BLaER1 (cell line): ENCODE data around the gene MICALL1.
A peak's percentile ranks its signal among the peaks of the same experiment; 100 is the strongest.

Experiments
- H3K27ac ChIP-seq: shearing (Covaris generic); formaldehyde crosslinking; 2 replicates; pipeline ENCODE4 v1.8.1; 2022
- H3K27me3 ChIP-seq: shearing (Covaris generic); formaldehyde crosslinking; 2 replicates; pipeline ENCODE4 v1.8.1; 2022
- H3K36me3 ChIP-seq: shearing (Covaris generic); formaldehyde crosslinking; 2 replicates; pipeline ENCODE4 v1.8.1; 2022
- H3K4me1 ChIP-seq: shearing (Covaris generic); formaldehyde crosslinking; 2 replicates; pipeline ENCODE4 v1.8.1; 2022
- H3K4me2 ChIP-seq: shearing (Covaris generic); formaldehyde crosslinking; 2 replicates; pipeline ENCODE4 v1.8.1; 2022
- H3K4me3 ChIP-seq: shearing (Covaris generic); formaldehyde crosslinking; 2 replicates; pipeline ENCODE4 v1.8.1; 2022
- H3K9ac ChIP-seq: shearing (Covaris generic); formaldehyde crosslinking; 2 replicates; pipeline ENCODE4 v1.8.1; 2022
- H3K9me3 ChIP-seq: shearing (Covaris generic); formaldehyde crosslinking; 2 replicates; pipeline ENCODE4 v1.8.1; 2022
- H4K20me1 ChIP-seq: shearing (Covaris generic); formaldehyde crosslinking; 2 replicates; pipeline ENCODE4 v1.8.1; 2022
- Cebpa-rat ChIP-seq: shearing (Covaris generic); IDR thresholded peaks from 2 replicates; pipeline ENCODE4 v1.8.1; 2022

The MICALL1 gene

DNA sequence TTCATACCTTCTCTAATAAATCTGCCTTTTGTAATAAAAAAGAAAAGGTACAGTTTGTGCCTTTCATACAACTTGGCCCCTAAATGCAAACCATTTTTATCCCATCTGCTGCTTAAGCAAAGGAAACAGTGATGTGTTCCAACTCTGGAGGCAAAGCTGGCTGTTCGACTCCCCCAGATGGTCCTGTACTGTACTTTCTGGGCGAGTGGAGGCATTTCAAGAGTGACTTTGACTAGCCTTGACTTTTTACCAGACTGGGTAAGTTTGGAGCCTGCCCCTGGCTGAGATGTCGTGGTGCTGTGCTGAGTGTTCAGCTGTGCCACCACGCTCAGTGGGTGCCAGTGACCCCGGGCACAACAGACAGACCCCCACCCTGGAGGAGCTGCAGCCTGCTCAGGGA, 10.2 kb downstream of the MICALL1 start:
- no peak overlapping the region for H3K9ac ChIP-seq
- peaks cover 94% of the 10 kb centered on the region for H3K4me1 ChIP-seq
- H3K4me2 ChIP-seq = no peak overlapping the region
- H3K36me3 ChIP-seq = peaks cover 49% of the 10 kb centered on the region
- peaks cover 25% of the 10 kb centered on the region for H4K20me1 ChIP-seq
- H3K27ac ChIP-seq = peak overlapping the region; percentile 22; the same call in 1 of the 2 replicates
- TF ChIP-seq Cebpa-rat = no peak
- H3K4me3 ChIP-seq = no peak overlapping the region
- no peaks in the 10 kb centered on the region for H3K27me3 ChIP-seq
- H3K9me3 ChIP-seq = no peaks in the 10 kb centered on the region

DNA sequence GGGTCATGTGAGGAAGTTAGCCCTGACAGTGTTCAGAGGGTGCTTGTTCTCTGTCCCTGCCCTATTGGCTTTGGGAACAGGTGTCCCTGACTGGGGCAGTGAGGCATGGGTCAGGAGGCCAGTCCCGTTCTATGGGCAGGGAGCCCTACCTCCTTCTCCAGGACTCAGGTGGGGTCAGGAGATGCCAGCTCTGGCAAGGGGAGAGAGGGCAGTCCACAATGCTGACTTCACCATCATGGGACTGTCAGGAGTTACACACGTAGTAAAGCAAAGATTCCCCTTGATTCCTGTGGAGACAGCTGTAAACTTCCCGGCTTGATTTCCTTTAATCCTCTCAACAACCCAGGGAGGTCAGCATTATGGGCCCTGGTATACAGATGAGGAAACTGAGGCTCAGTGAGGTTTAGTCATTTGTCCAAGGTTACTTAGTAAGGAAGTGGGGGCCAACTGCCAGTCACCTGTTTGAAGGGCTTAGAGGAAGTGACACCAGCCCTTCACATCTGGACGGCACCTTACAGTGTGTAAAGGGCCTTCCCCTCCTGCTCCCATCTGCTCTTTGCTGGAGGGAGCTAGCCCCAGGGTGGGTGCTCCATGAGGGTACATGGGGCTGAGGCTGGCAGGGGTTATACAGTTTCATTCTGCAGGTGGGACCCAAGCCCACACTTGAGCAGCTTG, 11.9 kb downstream of the MICALL1 start:
- Histone ChIP-seq H3K4me1 (peaks cover 91% of the 10 kb centered on the region), H3K27ac (peak overlapping the region; percentile 73), H3K27me3 (no peaks in the 10 kb centered on the region), H3K4me3 (peak overlapping the region; percentile 12; the same call in 1 of the 2 replicates), H3K9me3 (no peaks in the 10 kb centered on the region), H3K9ac (peak overlapping the region; percentile 53; the same call in 1 of the 2 replicates), H3K4me2 (peak overlapping the region; percentile 81), H3K36me3 (peaks cover 44% of the 10 kb centered on the region), H4K20me1 (peaks cover 8% of the 10 kb centered on the region)
- no peak for TF ChIP-seq Cebpa-rat

DNA sequence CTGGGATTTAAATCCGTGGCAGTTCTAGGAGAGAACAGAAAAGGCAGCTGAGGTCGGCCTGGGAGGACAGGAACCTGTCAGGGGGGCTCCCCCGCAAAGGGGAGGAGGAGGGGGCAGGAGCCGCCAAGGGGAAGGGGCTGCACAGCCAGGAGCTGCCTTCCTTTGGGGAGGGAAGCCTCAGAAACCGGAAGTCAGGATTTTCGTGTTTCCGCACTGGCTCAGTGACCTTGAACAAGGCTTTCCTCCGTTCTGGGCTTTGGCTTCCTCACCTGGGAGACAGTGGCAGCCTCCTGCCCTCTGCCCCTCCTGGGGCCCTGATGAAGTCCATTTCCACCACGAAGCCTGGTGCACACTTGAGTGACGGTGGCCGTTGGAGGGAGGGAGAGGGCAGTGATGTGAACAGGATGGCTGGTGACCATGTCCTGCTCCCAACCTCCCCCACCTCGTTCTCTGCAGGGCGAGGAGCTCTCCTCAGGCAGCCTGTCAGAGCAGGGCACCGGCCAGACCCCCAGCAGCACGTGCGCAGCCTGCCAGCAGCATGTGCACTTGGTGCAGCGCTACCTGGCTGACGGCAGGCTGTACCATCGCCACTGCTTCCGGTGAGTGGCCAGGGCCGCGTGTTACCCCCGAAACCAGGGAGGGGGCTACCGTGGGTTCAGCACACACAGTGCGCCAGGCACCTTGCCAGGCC, 12.6 kb downstream of the MICALL1 start:
- peaks cover 44% of the 10 kb centered on the region for H3K36me3 ChIP-seq
- no peaks in the 10 kb centered on the region for H3K9me3 ChIP-seq
- no peak for TF ChIP-seq Cebpa-rat
- peaks cover 91% of the 10 kb centered on the region for H3K4me1 ChIP-seq
- H3K27me3 ChIP-seq = no peaks in the 10 kb centered on the region
- H4K20me1 ChIP-seq = peaks cover 1% of the 10 kb centered on the region
- peak overlapping the region; percentile 81 for H3K4me2 ChIP-seq
- H3K9ac ChIP-seq = peak overlapping the region; percentile 53; the same call in 1 of the 2 replicates
- H3K4me3 ChIP-seq = peak overlapping the region; percentile 12; the same call in 1 of the 2 replicates
- peak overlapping the region; percentile 73 for H3K27ac ChIP-seq

DNA sequence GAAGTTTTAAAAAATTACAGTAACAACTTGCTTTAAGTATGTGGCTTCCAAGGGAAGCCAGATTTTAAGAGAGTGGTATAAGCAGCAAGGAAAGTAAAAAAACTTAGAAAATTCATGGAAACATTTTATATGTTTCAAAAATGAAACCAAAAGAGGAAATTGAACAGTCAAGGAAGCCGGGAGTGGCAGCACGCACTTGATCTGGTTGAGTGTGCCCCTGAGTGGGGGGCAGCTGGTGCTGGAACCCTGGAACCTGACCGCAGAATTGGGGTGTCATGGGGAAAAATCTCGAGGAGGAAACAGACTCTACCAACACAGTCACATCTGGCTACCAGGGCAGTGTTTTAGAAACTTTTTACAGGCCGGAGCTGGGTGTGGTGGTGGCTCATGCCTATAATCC, 14.0 kb downstream of the MICALL1 start:
- no peaks in the 10 kb centered on the region for H4K20me1 ChIP-seq
- peaks cover 44% of the 10 kb centered on the region for H3K36me3 ChIP-seq
- no peaks in the 10 kb centered on the region for H3K9me3 ChIP-seq
- H3K4me3 ChIP-seq = peak overlapping the region; percentile 4; the same call in 1 of the 2 replicates
- no peak for TF ChIP-seq Cebpa-rat
- peak overlapping the region; percentile 73 for H3K27ac ChIP-seq
- H3K9ac ChIP-seq = peak overlapping the region; percentile 53; the same call in 1 of the 2 replicates
- H3K4me1 ChIP-seq = peaks cover 91% of the 10 kb centered on the region
- no peaks in the 10 kb centered on the region for H3K27me3 ChIP-seq
- H3K4me2 ChIP-seq = peak overlapping the region; percentile 81

DNA sequence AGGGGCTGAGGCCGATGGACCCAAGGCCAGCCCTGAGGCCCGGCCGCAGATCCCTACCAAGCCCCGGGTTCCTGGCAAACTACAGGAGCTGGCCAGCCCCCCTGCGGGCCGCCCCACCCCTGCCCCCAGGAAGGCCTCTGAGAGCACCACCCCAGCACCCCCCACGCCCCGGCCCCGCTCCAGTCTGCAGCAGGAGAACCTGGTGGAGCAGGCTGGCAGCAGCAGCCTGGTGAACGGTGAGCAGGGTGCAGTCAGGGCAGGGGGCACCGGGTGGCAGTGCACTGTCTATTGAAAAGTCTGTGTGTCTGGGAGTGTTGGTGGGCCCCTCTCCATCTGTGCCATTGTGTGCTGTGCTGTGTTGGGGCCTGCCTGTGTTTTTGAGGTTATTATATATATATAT, 16.1 kb downstream of the MICALL1 start:
- Histone ChIP-seq H4K20me1 (peaks cover 4% of the 10 kb centered on the region; the same call in 1 of the 2 replicates), H3K4me1 (peaks cover 96% of the 10 kb centered on the region), H3K4me3 (no peak overlapping the region), H3K9me3 (no peaks in the 10 kb centered on the region), H3K4me2 (peak overlapping the region; percentile 81), H3K36me3 (peaks cover 27% of the 10 kb centered on the region), H3K27ac (0 out of 2 replicates have a peak overlapping the region, but pooled peaks have one; percentile 28), H3K27me3 (no peaks in the 10 kb centered on the region), H3K9ac (no peak overlapping the region)
- TF ChIP-seq Cebpa-rat = no peak

DNA sequence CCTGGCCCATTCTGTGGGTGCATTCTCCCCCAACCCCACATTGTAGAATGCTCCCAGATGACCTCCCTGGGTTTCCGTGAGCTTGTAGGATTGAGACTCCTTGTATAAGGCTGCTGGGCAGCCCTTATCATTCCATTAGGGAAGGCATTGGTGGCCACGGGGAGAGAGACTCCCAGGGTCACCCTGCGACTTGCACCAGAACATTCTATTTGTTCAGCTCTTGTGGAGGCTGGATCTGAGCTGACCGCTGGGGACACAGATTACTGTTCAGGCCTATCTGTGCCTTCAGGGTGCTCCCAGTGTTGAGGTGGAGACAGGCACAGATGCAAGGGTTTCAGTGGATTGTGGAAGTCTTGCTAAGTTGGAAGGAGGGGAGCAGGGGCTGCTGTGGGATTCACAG, 17.8 kb downstream of the MICALL1 start:
- 0 out of 2 replicates have a peak overlapping the region, but pooled peaks have one; percentile 71 for H3K4me3 ChIP-seq
- peak overlapping the region; percentile 90 for H3K27ac ChIP-seq
- H3K36me3 ChIP-seq = peaks cover 31% of the 10 kb centered on the region
- H3K9ac ChIP-seq = peak overlapping the region; percentile 80
- TF ChIP-seq Cebpa-rat = no peak
- H3K27me3 ChIP-seq = no peaks in the 10 kb centered on the region
- H3K9me3 ChIP-seq = no peaks in the 10 kb centered on the region
- H3K4me2 ChIP-seq = peak overlapping the region; percentile 99
- H4K20me1 ChIP-seq = peaks cover 20% of the 10 kb centered on the region; the same call in 1 of the 2 replicates
- H3K4me1 ChIP-seq = peaks cover 96% of the 10 kb centered on the region

DNA sequence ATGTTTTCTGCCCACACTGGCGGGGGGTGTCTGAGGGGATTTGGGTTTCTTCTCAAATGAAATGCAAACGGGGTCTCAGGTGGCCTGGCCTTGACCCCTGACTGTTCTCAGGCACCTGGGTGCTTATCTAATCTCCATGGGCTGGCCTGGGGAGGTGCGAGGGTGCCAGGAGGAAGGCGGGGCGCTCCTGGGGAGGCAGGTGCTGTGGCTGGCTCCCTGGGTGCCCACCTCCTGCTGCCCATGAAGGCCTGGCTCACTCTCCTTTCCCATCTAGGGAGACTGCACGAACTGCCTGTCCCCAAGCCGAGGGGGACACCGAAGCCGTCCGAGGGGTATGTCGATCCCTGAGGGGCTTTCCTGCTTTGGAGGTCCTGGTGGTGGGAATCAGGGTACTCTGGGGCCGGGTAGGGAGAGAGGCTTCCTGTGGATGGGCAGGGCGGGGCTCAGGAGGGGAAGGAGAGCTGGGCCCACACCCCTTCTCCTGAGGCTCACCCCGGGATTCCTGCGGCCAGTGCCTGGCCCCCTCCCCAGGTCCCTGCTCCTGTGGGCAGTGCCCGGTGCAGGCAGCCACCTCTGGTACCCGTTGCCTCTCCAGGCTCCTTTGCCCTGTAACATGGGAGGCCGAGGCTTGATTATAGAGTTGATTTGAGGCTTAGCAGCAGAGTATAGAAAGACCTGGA, 18.4 kb downstream of the MICALL1 start:
- no peaks in the 10 kb centered on the region for H3K27me3 ChIP-seq
- H3K4me2 ChIP-seq = peak overlapping the region; percentile 99
- H3K4me1 ChIP-seq = peaks cover 96% of the 10 kb centered on the region
- no peaks in the 10 kb centered on the region for H3K9me3 ChIP-seq
- H3K36me3 ChIP-seq = peaks cover 32% of the 10 kb centered on the region
- H3K27ac ChIP-seq = peak overlapping the region; percentile 90
- no peak for TF ChIP-seq Cebpa-rat
- H4K20me1 ChIP-seq = peaks cover 26% of the 10 kb centered on the region
- peak overlapping the region; percentile 80 for H3K9ac ChIP-seq
- peak overlapping the region; percentile 71 for H3K4me3 ChIP-seq

DNA sequence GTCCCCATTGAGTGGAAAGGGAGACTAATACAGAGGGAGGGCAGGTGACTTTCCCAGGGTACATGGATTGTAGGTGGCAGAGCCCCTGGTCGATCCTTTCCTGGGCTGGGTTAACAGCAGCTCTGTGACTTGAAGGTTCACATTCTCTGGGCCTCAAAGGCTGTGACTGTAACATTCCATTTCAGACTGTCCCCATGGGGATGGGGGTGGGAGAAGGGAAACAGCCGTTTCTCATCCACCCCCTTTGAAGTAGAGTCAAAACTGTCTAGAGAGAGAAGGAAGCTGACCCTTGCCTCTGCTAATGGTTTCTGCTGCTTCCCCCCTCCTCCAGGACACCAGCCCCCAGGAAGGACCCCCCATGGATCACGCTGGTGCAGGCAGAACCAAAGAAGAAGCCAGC, 19.2 kb downstream of the MICALL1 start:
- Histone ChIP-seq H3K9me3 (no peaks in the 10 kb centered on the region), H4K20me1 (peaks cover 34% of the 10 kb centered on the region), H3K27ac (peak overlapping the region; percentile 90), H3K9ac (peak overlapping the region; percentile 80), H3K4me1 (peaks cover 96% of the 10 kb centered on the region), H3K36me3 (peaks cover 33% of the 10 kb centered on the region), H3K4me2 (peak overlapping the region; percentile 99), H3K4me3 (peak overlapping the region; percentile 71), H3K27me3 (no peaks in the 10 kb centered on the region)
- no peak for TF ChIP-seq Cebpa-rat

DNA sequence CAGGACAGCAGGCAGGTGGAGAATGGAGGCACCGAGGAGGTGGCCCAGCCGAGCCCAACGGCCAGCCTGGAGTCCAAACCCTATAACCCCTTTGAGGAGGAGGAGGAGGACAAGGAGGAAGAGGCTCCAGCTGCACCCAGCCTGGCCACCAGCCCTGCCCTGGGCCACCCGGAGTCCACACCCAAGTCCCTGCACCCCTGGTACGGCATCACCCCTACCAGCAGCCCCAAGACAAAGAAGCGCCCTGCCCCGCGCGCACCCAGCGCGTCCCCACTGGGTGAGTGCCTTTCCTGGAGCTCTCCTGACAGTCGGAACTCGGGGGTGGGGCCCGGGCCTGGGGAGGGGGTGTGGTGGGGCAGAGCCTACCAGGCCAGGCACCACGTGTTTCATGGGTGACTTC, 19.7 kb downstream of the MICALL1 start:
- peaks cover 32% of the 10 kb centered on the region for H3K36me3 ChIP-seq
- H3K9ac ChIP-seq = peak overlapping the region; percentile 80
- H3K9me3 ChIP-seq = no peaks in the 10 kb centered on the region
- no peaks in the 10 kb centered on the region for H3K27me3 ChIP-seq
- TF ChIP-seq Cebpa-rat = no peak
- H3K4me2 ChIP-seq = peak overlapping the region; percentile 99
- H3K27ac ChIP-seq = peak overlapping the region; percentile 90
- peak overlapping the region; percentile 71 for H3K4me3 ChIP-seq
- peaks cover 96% of the 10 kb centered on the region for H3K4me1 ChIP-seq
- H4K20me1 ChIP-seq = peaks cover 39% of the 10 kb centered on the region
